Measurements from ENCODE around the gene DHX32.

DHX32 gene

DNA sequence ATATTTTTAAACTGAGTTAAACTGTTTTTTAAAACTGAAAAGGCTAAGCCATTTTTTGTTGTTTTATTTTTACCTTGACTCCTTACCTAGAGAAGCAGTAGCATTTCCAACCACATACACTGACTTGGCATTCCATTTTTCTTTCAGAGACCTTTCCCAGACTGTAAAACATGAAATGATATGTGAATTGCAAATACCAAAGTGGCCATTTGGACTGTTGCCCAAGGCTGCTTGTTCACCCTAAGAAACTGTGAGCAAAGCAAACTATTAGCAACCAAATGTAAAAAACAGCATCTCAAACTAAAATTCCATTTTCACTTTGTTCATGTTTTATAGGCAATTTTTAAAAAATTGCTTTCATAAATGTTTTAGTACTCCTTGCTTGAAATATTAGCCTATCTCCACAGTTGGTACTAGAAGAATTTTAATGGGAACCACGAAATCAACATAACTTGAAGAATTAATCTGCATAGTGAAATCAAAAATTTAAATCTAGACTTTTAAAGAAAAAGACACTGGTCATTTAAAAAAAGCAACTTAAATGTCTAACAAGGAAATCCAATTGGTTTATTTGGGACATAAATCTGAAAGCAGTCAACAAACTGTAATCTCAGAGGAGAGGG, 68.9 kb downstream of the DHX32 start:
- H3K9me2 ChIP-seq (replicated peaks; ENCODE audit: insufficient read depth, low read length) = no peaks in the 10 kb centered on the region
- no peak overlapping the region for H3K4me3 ChIP-seq (ENCODE audit: insufficient read depth, low read length, poor library complexity, severe bottlenecking)
- no peaks in the 10 kb centered on the region for H3K79me2 ChIP-seq (ENCODE audit: insufficient read depth, low read length)
- 0 out of 2 replicates have a peak, but pooled peaks cover 3% of the 10 kb centered on the region for H3K36me3 ChIP-seq (ENCODE audit: low read length)
- TF ChIP-seq, protein P1, sequence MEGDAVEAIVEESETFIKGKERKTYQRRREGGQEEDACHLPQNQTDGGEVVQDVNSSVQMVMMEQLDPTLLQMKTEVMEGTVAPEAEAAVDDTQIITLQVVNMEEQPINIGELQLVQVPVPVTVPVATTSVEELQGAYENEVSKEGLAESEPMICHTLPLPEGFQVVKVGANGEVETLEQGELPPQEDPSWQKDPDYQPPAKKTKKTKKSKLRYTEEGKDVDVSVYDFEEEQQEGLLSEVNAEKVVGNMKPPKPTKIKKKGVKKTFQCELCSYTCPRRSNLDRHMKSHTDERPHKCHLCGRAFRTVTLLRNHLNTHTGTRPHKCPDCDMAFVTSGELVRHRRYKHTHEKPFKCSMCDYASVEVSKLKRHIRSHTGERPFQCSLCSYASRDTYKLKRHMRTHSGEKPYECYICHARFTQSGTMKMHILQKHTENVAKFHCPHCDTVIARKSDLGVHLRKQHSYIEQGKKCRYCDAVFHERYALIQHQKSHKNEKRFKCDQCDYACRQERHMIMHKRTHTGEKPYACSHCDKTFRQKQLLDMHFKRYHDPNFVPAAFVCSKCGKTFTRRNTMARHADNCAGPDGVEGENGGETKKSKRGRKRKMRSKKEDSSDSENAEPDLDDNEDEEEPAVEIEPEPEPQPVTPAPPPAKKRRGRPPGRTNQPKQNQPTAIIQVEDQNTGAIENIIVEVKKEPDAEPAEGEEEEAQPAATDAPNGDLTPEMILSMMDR (IDR thresholded peaks at IDR 0.05; ENCODE audit: insufficient read depth, low read length, poor library complexity, severe bottlenecking) = no peak
- no peak for TF ChIP-seq EZH2phosphoT487 (conservative IDR thresholded peaks at IDR 0.05; ENCODE audit: low read length)
- H3K9me3 ChIP-seq (ENCODE audit: insufficient read depth, low read length) = no peaks in the 10 kb centered on the region
- H3K27me3 ChIP-seq (ENCODE audit: low read length) = no peaks in the 10 kb centered on the region
- no peak overlapping the region for H3K4me2 ChIP-seq (ENCODE audit: low read depth, low read length, poor library complexity, severe bottlenecking)
- no peaks in the 10 kb centered on the region for H3F3A ChIP-seq (ENCODE audit: insufficient read depth)
- H2AFZ ChIP-seq (ENCODE audit: low read depth, low read length, severe bottlenecking) = no peak overlapping the region
- no peak overlapping the region for H3K9ac ChIP-seq (ENCODE audit: low read length)
- no peak overlapping the region for H3K27ac ChIP-seq (ENCODE audit: low read depth, low read length)
- H4K20me1 ChIP-seq (ENCODE audit: low read depth, low read length) = no peaks in the 10 kb centered on the region

DNA sequence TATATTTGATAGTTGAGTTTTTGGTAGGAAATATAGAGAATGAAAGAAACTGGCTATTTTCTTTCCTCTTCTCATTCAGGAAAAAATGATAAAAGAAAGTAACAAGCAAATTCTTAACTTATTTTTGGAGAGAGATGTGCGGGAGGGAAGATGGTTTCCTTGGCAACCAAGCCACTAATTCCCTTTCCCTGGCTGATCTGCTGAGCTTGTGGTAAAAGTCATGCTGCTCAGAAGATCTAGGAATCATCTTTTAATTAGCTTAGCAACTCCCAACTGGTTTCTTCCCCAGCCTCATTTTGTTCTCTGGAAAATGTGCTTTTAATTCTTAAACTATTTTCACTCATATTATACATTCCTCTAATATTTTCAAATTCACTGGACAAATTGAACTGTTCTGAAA, 69.8 kb downstream of the DHX32 start:
- TF ChIP-seq, protein P1 (IDR thresholded peaks at IDR 0.05; ENCODE audit: insufficient read depth, low read length, poor library complexity, severe bottlenecking) = no peak
- no peak for TF ChIP-seq EZH2phosphoT487 (conservative IDR thresholded peaks at IDR 0.05; ENCODE audit: low read length)

DNA sequence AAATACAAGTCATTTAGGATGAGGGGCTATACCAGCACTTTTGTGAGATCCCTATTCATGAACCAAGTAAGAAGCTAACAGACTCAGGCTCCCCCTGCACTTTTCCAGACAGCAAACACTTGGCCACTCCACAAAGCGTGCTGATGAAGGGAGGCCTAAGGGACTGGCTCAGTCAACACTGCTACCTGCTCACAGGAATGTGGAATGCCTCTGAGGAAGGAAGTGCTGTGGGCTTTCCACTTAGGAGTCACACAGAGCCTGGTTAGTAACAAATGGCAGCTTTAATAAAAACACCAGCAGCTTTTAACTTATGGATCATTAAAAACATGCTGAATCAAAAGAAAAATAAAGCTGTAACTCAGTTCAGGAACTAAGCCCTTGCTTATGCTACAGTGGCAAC, 73.0 kb downstream of the DHX32 start:
- H3K9me2 ChIP-seq (replicated peaks; ENCODE audit: insufficient read depth, low read length) = no peaks in the 10 kb centered on the region
- no peaks in the 10 kb centered on the region for H4K20me1 ChIP-seq (ENCODE audit: low read depth, low read length)
- H3K9ac ChIP-seq (ENCODE audit: low read length) = no peak overlapping the region
- no peaks in the 10 kb centered on the region for H3K27me3 ChIP-seq (ENCODE audit: low read length)
- 0 out of 2 replicates have a peak, but pooled peaks cover 3% of the 10 kb centered on the region for H3K36me3 ChIP-seq (ENCODE audit: low read length)
- H3K9me3 ChIP-seq (ENCODE audit: insufficient read depth, low read length) = no peaks in the 10 kb centered on the region
- H2AFZ ChIP-seq (ENCODE audit: low read depth, low read length, severe bottlenecking) = no peak overlapping the region
- no peak overlapping the region for H3K4me2 ChIP-seq (ENCODE audit: low read depth, low read length, poor library complexity, severe bottlenecking)
- H3K79me2 ChIP-seq (ENCODE audit: insufficient read depth, low read length) = no peaks in the 10 kb centered on the region
- H3F3A ChIP-seq (ENCODE audit: insufficient read depth) = no peaks in the 10 kb centered on the region
- no peak overlapping the region for H3K27ac ChIP-seq (ENCODE audit: low read depth, low read length)
- H3K4me3 ChIP-seq (ENCODE audit: insufficient read depth, low read length, poor library complexity, severe bottlenecking) = no peak overlapping the region
- TF ChIP-seq, protein P1 (IDR thresholded peaks at IDR 0.05; ENCODE audit: insufficient read depth, low read length, poor library complexity, severe bottlenecking) = no peak
- no peak for TF ChIP-seq EZH2phosphoT487 (conservative IDR thresholded peaks at IDR 0.05; ENCODE audit: low read length)

More for the DNA sequence above, 69.8 kb downstream of the DHX32 start:
- Histone ChIP-seq H3K9ac (ENCODE audit: low read length) (no peak overlapping the region), H3K27me3 (ENCODE audit: low read length) (no peaks in the 10 kb centered on the region), H3K9me3 (ENCODE audit: insufficient read depth, low read length) (no peaks in the 10 kb centered on the region), H3K27ac (ENCODE audit: low read depth, low read length) (no peak overlapping the region), H3K79me2 (ENCODE audit: insufficient read depth, low read length) (no peaks in the 10 kb centered on the region), H3K4me3 (ENCODE audit: insufficient read depth, low read length, poor library complexity, severe bottlenecking) (no peak overlapping the region), H3F3A (ENCODE audit: insufficient read depth) (no peaks in the 10 kb centered on the region), H3K4me2 (ENCODE audit: low read depth, low read length, poor library complexity, severe bottlenecking) (no peak overlapping the region), H4K20me1 (ENCODE audit: low read depth, low read length) (no peaks in the 10 kb centered on the region), H3K9me2 (replicated peaks; ENCODE audit: insufficient read depth, low read length) (no peaks in the 10 kb centered on the region), H2AFZ (ENCODE audit: low read depth, low read length, severe bottlenecking) (no peak overlapping the region), H3K36me3 (ENCODE audit: low read length) (0 out of 2 replicates have a peak, but pooled peaks cover 3% of the 10 kb centered on the region)
